ENCODE data around the gene LMF2. TPM values are rescaled to one million over a fixed set of nuclear protein-coding genes. Genes with fewer than 3 reads are reported as not detected.

The LMF2 gene
- total and polyA plus RNA-seq, 2 of the 4 experiments (the other 2 are of a cell fraction): 16.8 to 82.6 TPM

GRCh38 chr22:50527921-50528681 lies 20.6 kb upstream of the LMF2 start:
- H3K14ac ChIP-seq (replicated peaks; ENCODE audit: low read depth, low read length): no peak overlapping the region
- no peak for DNase-seq
- ChIA-PET POLR2A (ENCODE audit: unreplicated experiment) (no interaction called here), CTCF (no interaction called here)
- TF ChIP-seq RFX5 (IDR thresholded peaks at IDR 0.05; ENCODE audit: low read depth, low read length) (no peak), CEBPB (IDR thresholded peaks at IDR 0.05; ENCODE audit: low read depth, low read length) (no peak)
- TF ChIP-seq, protein P1, sequence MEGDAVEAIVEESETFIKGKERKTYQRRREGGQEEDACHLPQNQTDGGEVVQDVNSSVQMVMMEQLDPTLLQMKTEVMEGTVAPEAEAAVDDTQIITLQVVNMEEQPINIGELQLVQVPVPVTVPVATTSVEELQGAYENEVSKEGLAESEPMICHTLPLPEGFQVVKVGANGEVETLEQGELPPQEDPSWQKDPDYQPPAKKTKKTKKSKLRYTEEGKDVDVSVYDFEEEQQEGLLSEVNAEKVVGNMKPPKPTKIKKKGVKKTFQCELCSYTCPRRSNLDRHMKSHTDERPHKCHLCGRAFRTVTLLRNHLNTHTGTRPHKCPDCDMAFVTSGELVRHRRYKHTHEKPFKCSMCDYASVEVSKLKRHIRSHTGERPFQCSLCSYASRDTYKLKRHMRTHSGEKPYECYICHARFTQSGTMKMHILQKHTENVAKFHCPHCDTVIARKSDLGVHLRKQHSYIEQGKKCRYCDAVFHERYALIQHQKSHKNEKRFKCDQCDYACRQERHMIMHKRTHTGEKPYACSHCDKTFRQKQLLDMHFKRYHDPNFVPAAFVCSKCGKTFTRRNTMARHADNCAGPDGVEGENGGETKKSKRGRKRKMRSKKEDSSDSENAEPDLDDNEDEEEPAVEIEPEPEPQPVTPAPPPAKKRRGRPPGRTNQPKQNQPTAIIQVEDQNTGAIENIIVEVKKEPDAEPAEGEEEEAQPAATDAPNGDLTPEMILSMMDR (conservative IDR thresholded peaks at IDR 0.05; ENCODE audit: low read depth, low read length): no peak
- no peaks in the 10 kb centered on the region for H3K9me3 ChIP-seq (ENCODE audit: control insufficient read depth, insufficient read depth, low read length)
- WGBS, 2 experiments (ENCODE audit: extremely low coverage in 2 of 2, insufficient read length in 1 of 2): 97% methylated on average over 9 of the region's 18 CpGs; no CpG with 5 or more reads in 1 of the 2 experiments
- peaks cover 24% of the 10 kb centered on the region for H3K4me1 ChIP-seq (ENCODE audit: control insufficient read depth, insufficient read depth, low read length)
- H2AK9ac ChIP-seq (replicated peaks; ENCODE audit: low read depth, low read length, poor library complexity): no peak overlapping the region
- H2AFZ ChIP-seq (replicated peaks; ENCODE audit: low read length, poor library complexity): peak overlapping the region; percentile 10
- H3K27me3 ChIP-seq (ENCODE audit: control insufficient read depth, insufficient read depth, low read length): peaks cover 5% of the 10 kb centered on the region; the same call in 1 of the 2 replicates
- H4K5ac ChIP-seq (ENCODE audit: low read depth, low read length): no peak overlapping the region
- no peak overlapping the region for H3K56ac ChIP-seq (ENCODE audit: extremely low read depth, insufficient read depth, low read length)
- no peak overlapping the region for H3K4ac ChIP-seq (ENCODE audit: low read depth, low read length)
- H2BK5ac ChIP-seq (ENCODE audit: low read depth, low read length, poor library complexity, severe bottlenecking): no peak overlapping the region
- no peak overlapping the region for H2BK20ac ChIP-seq (ENCODE audit: low read depth, low read length)
- peaks cover 15% of the 10 kb centered on the region for H3K9me1 ChIP-seq (ENCODE audit: insufficient read depth, low read length)
- no peak overlapping the region for H3K9ac ChIP-seq (ENCODE audit: low read depth, low read length)
- peaks cover 11 to 39% of the 10 kb centered on the region in 2 experiments for H3K79me1 ChIP-seq (ENCODE audit: low read depth in 1 of 2, low read length in 2 of 2)
- no peak for ATAC-seq (ENCODE audit: low read depth)
- BruUV-seq (replicated peaks): no TSS peak
- no peak overlapping the region for H4K91ac ChIP-seq (ENCODE audit: insufficient read depth, low read depth, low read length)
- intact Hi-C loops (cut with micrococcal nuclease) (loop anchor here (5.0 kb wide), 1 partner anchor 54 kb away; the partner anchor contains the start of gene CHKB), in situ Hi-C loops (cut with MboI; ENCODE audit: low sequenced_read_pairs) (loop anchor here (5.0 kb wide), 1 partner anchor 49 kb away; the partner anchor contains the start of gene CPT1B), dilution Hi-C loops (cut with HindIII; ENCODE audit: low sequenced_read_pairs, unreplicated experiment) (no loop called here)
- H3K4me3 ChIP-seq (ENCODE audit: insufficient read depth, low read depth, low read length): no peak overlapping the region
- no peak overlapping the region for H2BK120ac ChIP-seq (ENCODE audit: low read depth, low read length)
- H3K18ac ChIP-seq (ENCODE audit: low read depth, low read length): no peak overlapping the region
- H3K27ac ChIP-seq (ENCODE audit: insufficient read depth, low read length): no peak overlapping the region
- no peak overlapping the region for H3K4me2 ChIP-seq (ENCODE audit: low read depth, low read length)
- H3K23ac ChIP-seq (ENCODE audit: low read depth, low read length): no peak overlapping the region
- peaks cover 16% of the 10 kb centered on the region for H4K20me1 ChIP-seq (ENCODE audit: insufficient read depth, low read length)
- H2BK15ac ChIP-seq (ENCODE audit: low read depth, low read length): no peak overlapping the region
- H4K8ac ChIP-seq (ENCODE audit: low read depth in 2 of 2, low read length in 2 of 2): no peak overlapping the region
- H3K36me3 ChIP-seq (ENCODE audit: control insufficient read depth, insufficient read depth, low read length): peaks cover 11% of the 10 kb centered on the region
- H2AK5ac ChIP-seq (ENCODE audit: low read depth, low read length): peak overlapping the region; percentile 27; the same call in 1 of the 2 replicates

Measured in IMR-90 (cell line).